ENCODE data around the gene CLCNKA.

Gene CLCNKA

DNA sequence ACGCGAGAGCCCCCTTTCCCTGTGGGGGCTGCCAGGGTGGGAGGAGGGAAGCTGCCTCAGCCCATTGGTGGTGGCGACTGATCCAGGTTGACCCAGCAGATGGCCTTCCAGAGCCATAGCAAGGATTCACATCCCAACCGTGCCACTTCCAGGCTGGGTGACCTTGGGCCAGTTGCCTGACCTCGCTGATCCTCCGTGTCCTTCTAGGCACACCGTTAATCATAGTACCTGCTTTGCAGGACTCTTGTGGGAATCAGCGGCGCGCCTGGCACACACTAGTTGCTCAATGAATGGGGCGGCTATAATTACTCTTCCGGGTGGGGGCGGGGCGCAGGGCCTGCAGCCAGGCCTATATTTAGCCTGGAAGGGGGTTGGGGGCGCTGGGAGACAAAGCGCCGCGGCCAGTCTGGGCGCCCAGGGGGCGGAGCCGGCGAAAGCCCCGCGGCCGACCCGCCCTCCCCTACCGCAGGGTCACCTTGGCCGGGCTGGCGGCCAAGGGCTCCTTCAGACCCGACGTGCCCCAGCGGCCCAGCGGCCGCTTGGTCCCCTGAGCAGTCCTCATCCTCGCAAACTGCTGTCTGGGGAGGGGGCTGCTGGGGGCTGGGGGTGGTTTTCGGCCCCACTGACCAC lies 9.1 kb upstream of the CLCNKA start:
- H3K27ac ChIP-seq (ENCODE audit: low read depth, low read length) = peak overlapping the region; percentile 87
- H3K36me3 ChIP-seq (ENCODE audit: control insufficient read depth, insufficient read depth, low read length) = no peaks in the 10 kb centered on the region
- H3K9ac ChIP-seq (ENCODE audit: low read depth, low read length) = no peak overlapping the region
- H3K4me3 ChIP-seq (ENCODE audit: low read depth, low read length) = peak overlapping the region; percentile 41
- H3K27me3 ChIP-seq (ENCODE audit: control insufficient read depth, insufficient read depth, low read length) = no peaks in the 10 kb centered on the region
- H3K9me3 ChIP-seq (ENCODE audit: control insufficient read depth, insufficient read depth, low read length) = no peaks in the 10 kb centered on the region
- peaks cover 29% of the 10 kb centered on the region for H3K4me1 ChIP-seq (ENCODE audit: control insufficient read depth, insufficient read depth, low read length)

- peaks cover 29% of the 10 kb centered on the region for H3K4me1 ChIP-seq (ENCODE audit: control insufficient read depth, insufficient read depth, low read length)
- no peaks in the 10 kb centered on the region for H3K36me3 ChIP-seq (ENCODE audit: control insufficient read depth, insufficient read depth, low read length)
- no peaks in the 10 kb centered on the region for H3K27me3 ChIP-seq (ENCODE audit: control insufficient read depth, insufficient read depth, low read length)
- peak overlapping the region; percentile 87 for H3K27ac ChIP-seq (ENCODE audit: low read depth, low read length)
- H3K9ac ChIP-seq (ENCODE audit: low read depth, low read length) = no peak overlapping the region
- H3K9me3 ChIP-seq (ENCODE audit: control insufficient read depth, insufficient read depth, low read length) = no peaks in the 10 kb centered on the region
- H3K4me3 ChIP-seq (ENCODE audit: low read depth, low read length) = peak overlapping the region; percentile 41
Observed at GRCh38 chr1:16013220-16013907, 8.5 kb upstream of the CLCNKA start.

- Histone ChIP-seq H3K27ac (ENCODE audit: low read depth, low read length) (no peak overlapping the region), H3K9ac (ENCODE audit: low read depth, low read length) (no peak overlapping the region), H3K27me3 (ENCODE audit: control insufficient read depth, insufficient read depth, low read length) (no peaks in the 10 kb centered on the region), H3K36me3 (ENCODE audit: control insufficient read depth, insufficient read depth, low read length) (no peaks in the 10 kb centered on the region), H3K4me1 (ENCODE audit: control insufficient read depth, insufficient read depth, low read length) (peaks cover 29% of the 10 kb centered on the region), H3K9me3 (ENCODE audit: control insufficient read depth, insufficient read depth, low read length) (no peaks in the 10 kb centered on the region), H3K4me3 (ENCODE audit: low read depth, low read length) (0 out of 2 replicates have a peak overlapping the region, but pooled peaks have one; percentile 41)
Observed at GRCh38 chr1:16013908-16014258, 8.0 kb upstream of the CLCNKA start.

GRCh38 chr1:16014509-16015482 lies 7.0 kb upstream of the CLCNKA start:
- H3K9me3 ChIP-seq (ENCODE audit: control insufficient read depth, insufficient read depth, low read length) = no peaks in the 10 kb centered on the region
- no peaks in the 10 kb centered on the region for H3K27me3 ChIP-seq (ENCODE audit: control insufficient read depth, insufficient read depth, low read length)
- no peak overlapping the region for H3K9ac ChIP-seq (ENCODE audit: low read depth, low read length)
- no peaks in the 10 kb centered on the region for H3K36me3 ChIP-seq (ENCODE audit: control insufficient read depth, insufficient read depth, low read length)
- no peak overlapping the region for H3K4me3 ChIP-seq (ENCODE audit: low read depth, low read length)
- H3K27ac ChIP-seq (ENCODE audit: low read depth, low read length) = no peak overlapping the region
- H3K4me1 ChIP-seq (ENCODE audit: control insufficient read depth, insufficient read depth, low read length) = peaks cover 29% of the 10 kb centered on the region

- Histone ChIP-seq H3K27me3 (ENCODE audit: control insufficient read depth, insufficient read depth, low read length) (no peaks in the 10 kb centered on the region; the same call in 1 of the 2 replicates), H3K36me3 (ENCODE audit: control insufficient read depth, insufficient read depth, low read length) (no peaks in the 10 kb centered on the region), H3K9me3 (ENCODE audit: control insufficient read depth, insufficient read depth, low read length) (no peaks in the 10 kb centered on the region), H3K4me1 (ENCODE audit: control insufficient read depth, insufficient read depth, low read length) (peaks cover 29% of the 10 kb centered on the region), H3K9ac (ENCODE audit: low read depth, low read length) (no peak overlapping the region), H3K4me3 (ENCODE audit: low read depth, low read length) (no peak overlapping the region), H3K27ac (ENCODE audit: low read depth, low read length) (no peak overlapping the region)
Observed at GRCh38 chr1:16015491-16015890, 6.3 kb upstream of the CLCNKA start.

DNA sequence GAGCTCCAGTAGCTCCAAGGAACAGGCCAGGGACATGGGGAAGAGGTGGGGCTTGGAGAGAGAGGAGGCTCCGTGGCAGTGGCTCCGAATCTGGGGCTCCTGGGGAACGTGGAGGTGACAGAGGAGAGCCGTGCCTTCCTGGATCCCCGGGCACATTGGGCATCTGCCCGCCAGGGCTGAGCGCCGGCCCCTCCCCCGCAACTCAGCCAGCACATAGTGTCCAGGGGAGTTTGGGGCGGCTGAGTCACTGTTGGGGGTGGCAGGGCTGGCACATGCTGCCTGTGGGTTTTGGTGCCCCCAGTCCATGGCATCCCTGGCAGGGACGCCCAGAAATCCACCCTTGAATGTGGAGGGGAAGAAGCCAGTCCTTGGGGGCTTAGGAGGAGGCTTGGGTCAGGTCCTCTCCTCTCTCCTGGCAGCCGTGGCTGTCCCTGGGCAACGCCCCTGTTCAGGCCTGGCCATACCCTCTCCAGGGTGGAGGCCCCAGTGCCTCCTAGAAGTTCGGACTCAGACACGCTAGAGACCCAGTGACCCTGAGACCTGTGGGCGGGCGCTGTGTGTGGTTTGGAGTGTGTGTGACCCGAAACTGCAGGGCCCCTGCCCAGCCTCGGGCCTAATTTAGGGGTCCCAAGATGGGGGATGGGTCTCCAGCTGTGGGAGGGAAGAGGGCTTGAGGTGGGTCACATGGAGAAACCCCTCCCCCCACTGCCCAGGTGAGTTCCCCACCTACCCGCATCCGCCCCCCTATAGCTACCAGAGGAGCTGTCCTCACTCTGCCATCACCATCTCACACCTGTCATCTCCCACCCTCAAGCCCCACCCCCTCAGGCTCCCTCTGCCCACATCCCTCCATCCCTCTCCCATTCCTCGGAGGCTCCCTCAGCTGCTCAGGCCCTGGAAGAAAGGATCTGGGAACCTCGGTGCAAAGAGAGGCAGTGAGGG lies 5.6 kb upstream of the CLCNKA start:
- H3K36me3 ChIP-seq (ENCODE audit: control insufficient read depth, insufficient read depth, low read length) = no peaks in the 10 kb centered on the region

GRCh38 chr1:16017076-16017460 lies 4.8 kb upstream of the CLCNKA start:
- Histone ChIP-seq H3K9me3 (ENCODE audit: control insufficient read depth, insufficient read depth, low read length) (no peaks in the 10 kb centered on the region), H3K4me1 (ENCODE audit: control insufficient read depth, insufficient read depth, low read length) (peaks cover 29% of the 10 kb centered on the region), H3K4me3 (ENCODE audit: low read depth, low read length) (no peak overlapping the region), H3K27me3 (ENCODE audit: control insufficient read depth, insufficient read depth, low read length) (peaks cover 5% of the 10 kb centered on the region), H3K9ac (ENCODE audit: low read depth, low read length) (no peak overlapping the region), H3K36me3 (ENCODE audit: control insufficient read depth, insufficient read depth, low read length) (no peaks in the 10 kb centered on the region), H3K27ac (ENCODE audit: low read depth, low read length) (no peak overlapping the region)

More for the DNA sequence above, 5.6 kb upstream of the CLCNKA start:
- Histone ChIP-seq H3K9me3 (ENCODE audit: control insufficient read depth, insufficient read depth, low read length) (no peaks in the 10 kb centered on the region), H3K4me1 (ENCODE audit: control insufficient read depth, insufficient read depth, low read length) (peaks cover 29% of the 10 kb centered on the region), H3K9ac (ENCODE audit: low read depth, low read length) (no peak overlapping the region), H3K4me3 (ENCODE audit: low read depth, low read length) (no peak overlapping the region), H3K27me3 (ENCODE audit: control insufficient read depth, insufficient read depth, low read length) (no peaks in the 10 kb centered on the region; the same call in 1 of the 2 replicates), H3K27ac (ENCODE audit: low read depth, low read length) (no peak overlapping the region)

GRCh38 chr1:16017461-16018303 lies 4.2 kb upstream of the CLCNKA start, which contains the start of gene HSPB7:
Gene HSPB7 (minus strand): TSS chr1:16018043. CDS start chr1:16017963, 80 bp downstream.
- H3K36me3 ChIP-seq (ENCODE audit: control insufficient read depth, insufficient read depth, low read length) = no peaks in the 10 kb centered on the region
- H3K4me3 ChIP-seq (ENCODE audit: low read depth, low read length) = no peak within 1 kb of the TSS
- no peak within 1 kb of the TSS for H3K27ac ChIP-seq (ENCODE audit: low read depth, low read length)
- H3K9ac ChIP-seq (ENCODE audit: low read depth, low read length) = no peak within 1 kb of the TSS
- peaks cover 10% of the 10 kb centered on the region for H3K27me3 ChIP-seq (ENCODE audit: control insufficient read depth, insufficient read depth, low read length)
- peaks cover 29% of the 10 kb centered on the region; the same call in 1 of the 2 replicates for H3K4me1 ChIP-seq (ENCODE audit: control insufficient read depth, insufficient read depth, low read length)
- no peaks in the 10 kb centered on the region for H3K9me3 ChIP-seq (ENCODE audit: control insufficient read depth, insufficient read depth, low read length)

GRCh38 chr1:16018308-16018707 lies 3.5 kb upstream of the CLCNKA start:
- H3K4me3 ChIP-seq (ENCODE audit: low read depth, low read length) = no peak overlapping the region
- no peak overlapping the region for H3K27ac ChIP-seq (ENCODE audit: low read depth, low read length)
- H3K36me3 ChIP-seq (ENCODE audit: control insufficient read depth, insufficient read depth, low read length) = no peaks in the 10 kb centered on the region
- no peaks in the 10 kb centered on the region for H3K9me3 ChIP-seq (ENCODE audit: control insufficient read depth, insufficient read depth, low read length)
- H3K4me1 ChIP-seq (ENCODE audit: control insufficient read depth, insufficient read depth, low read length) = peaks cover 29% of the 10 kb centered on the region; the same call in 1 of the 2 replicates
- H3K9ac ChIP-seq (ENCODE audit: low read depth, low read length) = no peak overlapping the region
- H3K27me3 ChIP-seq (ENCODE audit: control insufficient read depth, insufficient read depth, low read length) = peaks cover 10% of the 10 kb centered on the region

Data from HUES48 (cell line).